IMR-90 (cell line): ENCODE measurements around the gene ANKRD7. TPM values are rescaled to one million over a fixed set of nuclear protein-coding genes. Genes with fewer than 3 reads are reported as not detected.

ENCODE experiments used
- ATAC-seq: fragments of 200-7000 bp; cut with Tn5 transposase; 2 replicates; pipeline ENCODE4 v1.9.1; 2020; ENCODE audit warnings: low read depth, mild to moderate bottlenecking, moderate library complexity
- BruUV-seq: library from RNA; stranded (reverse); fragments of 400-500 nt; replicated peaks from 2 replicates; lab custom pipeline; 2021; lab: Mats Ljungman, UMichigan
- CTCF ChIA-PET: fragments of 300-600 bp; formaldehyde crosslinking; extraction: SDS; loops from one replicate; lab custom pipeline; 2021; ENCODE audit warnings: antibody characterized with exemption; lab: Yijun Ruan, JAX
- POLR2A ChIA-PET: fragments of 300-600 bp; sonication (Branson Sonifier 250); formaldehyde crosslinking; loops from one replicate; lab custom pipeline; 2022; ENCODE audit warnings: antibody characterized with exemption; ENCODE audit not compliant: unreplicated experiment; lab: Charles Lee
- DNase-seq: peaks from one replicate; pipeline ENCODE4 v3.0.0; 2013
- H2AFZ ChIP-seq: replicated peaks from 2 replicates; pipeline ENCODE3; 2013; ENCODE audit warnings: low read length, mild to moderate bottlenecking; ENCODE audit not compliant: poor library complexity
- H2AK5ac ChIP-seq: 2 replicates; pipeline ENCODE4 v1.6.1; 2013; ENCODE audit warnings: low read depth, low read length, inconsistent platforms
- H2AK9ac ChIP-seq: replicated peaks from 2 replicates; pipeline ENCODE3; 2013; ENCODE audit warnings: mild to moderate bottlenecking, low read depth, low read length, moderate library complexity; ENCODE audit not compliant: poor library complexity
- H2BK120ac ChIP-seq: 2 replicates; pipeline ENCODE4 v1.6.1; 2013; ENCODE audit warnings: low read depth, low read length, inconsistent platforms
- H2BK15ac ChIP-seq: 3 replicates; pipeline ENCODE4 v1.6.1; 2013; ENCODE audit warnings: low read depth, low read length, inconsistent platforms
- H2BK20ac ChIP-seq: 2 replicates; pipeline ENCODE4 v1.6.1; 2013; ENCODE audit warnings: low read depth, mild to moderate bottlenecking, inconsistent platforms, low read length, moderate library complexity
- H2BK5ac ChIP-seq: 2 replicates; pipeline ENCODE4 v1.6.1; 2013; ENCODE audit warnings: mild to moderate bottlenecking, low read depth, low read length, inconsistent platforms; ENCODE audit not compliant: poor library complexity, severe bottlenecking
- H3K14ac ChIP-seq: replicated peaks from 2 replicates; pipeline ENCODE4 v1.6.1; 2013; ENCODE audit warnings: low read depth, low read length, inconsistent platforms
- H3K18ac ChIP-seq: 2 replicates; pipeline ENCODE4 v1.6.1; 2013; ENCODE audit warnings: low read depth, low read length, control low read depth
- H3K23ac ChIP-seq: 2 replicates; pipeline ENCODE4 v1.6.1; 2013; ENCODE audit warnings: low read depth, low read length, inconsistent platforms
- H3K27ac ChIP-seq: 2 replicates; pipeline ENCODE4 v1.5.1; 2013; ENCODE audit warnings: mild to moderate bottlenecking, control low read depth, low read length; ENCODE audit not compliant: insufficient read depth
- H3K27me3 ChIP-seq: 2 replicates; pipeline ENCODE4 v1.6.1; 2013; ENCODE audit warnings: low read length; ENCODE audit not compliant: control insufficient read depth, insufficient read depth
- H3K36me3 ChIP-seq: 2 replicates; pipeline ENCODE4 v1.6.1; 2013; ENCODE audit warnings: low read length, mixed read lengths; ENCODE audit not compliant: control insufficient read depth, insufficient read depth
- H3K4ac ChIP-seq: 2 replicates; pipeline ENCODE4 v1.6.1; 2013; ENCODE audit warnings: low read depth, low read length, inconsistent platforms
- H3K4me1 ChIP-seq: 2 replicates; pipeline ENCODE4 v1.6.1; 2013; ENCODE audit warnings: low read length, mixed read lengths; ENCODE audit not compliant: control insufficient read depth, insufficient read depth
- H3K4me2 ChIP-seq: 2 replicates; pipeline ENCODE4 v1.6.1; 2013; ENCODE audit warnings: low read depth, mild to moderate bottlenecking, control low read depth, low read length, moderate library complexity
- H3K4me3 ChIP-seq: 2 replicates; pipeline ENCODE4 v1.5.1; 2013; ENCODE audit warnings: low read depth, mild to moderate bottlenecking, control low read depth, low read length, moderate library complexity; ENCODE audit not compliant: insufficient read depth
- H3K56ac ChIP-seq: 2 replicates; pipeline ENCODE4 v1.6.1; 2013; ENCODE audit warnings: low read length, inconsistent platforms; ENCODE audit not compliant: insufficient read depth; ENCODE audit errors: extremely low read depth
- H3K79me1 ChIP-seq, 2 experiments: 2 replicates each; pipeline ENCODE4 v1.6.1; 2013; ENCODE audit warnings: low read length in 2 of 2, inconsistent platforms in 1 of 2, low read depth in 1 of 2
- H3K9ac ChIP-seq: 2 replicates; pipeline ENCODE4 v1.6.1; 2013; ENCODE audit warnings: low read depth, low read length, control low read depth
- H3K9me1 ChIP-seq: 2 replicates; pipeline ENCODE4 v1.6.1; 2013; ENCODE audit warnings: low read length, inconsistent platforms; ENCODE audit not compliant: insufficient read depth
- H3K9me3 ChIP-seq: 2 replicates; pipeline ENCODE4 v1.6.1; 2013; ENCODE audit warnings: low read length; ENCODE audit not compliant: control insufficient read depth, insufficient read depth
- H4K20me1 ChIP-seq: 2 replicates; pipeline ENCODE4 v1.6.1; 2013; ENCODE audit warnings: low read length, inconsistent platforms; ENCODE audit not compliant: insufficient read depth
- H4K5ac ChIP-seq: 2 replicates; pipeline ENCODE4 v1.6.1; 2013; ENCODE audit warnings: mild to moderate bottlenecking, low read depth, low read length, control low read depth
- H4K8ac ChIP-seq, 2 experiments: 2 replicates each; pipeline ENCODE4 v1.6.1; 2013; ENCODE audit warnings: low read depth in 2 of 2, low read length in 2 of 2, control low read depth in 1 of 2, inconsistent platforms in 1 of 2
- H4K91ac ChIP-seq: 2 replicates; pipeline ENCODE4 v1.6.1; 2013; ENCODE audit warnings: low read depth, low read length, inconsistent platforms; ENCODE audit not compliant: insufficient read depth
- BHLHE40 ChIP-seq: fragments of 150-350 bp; IDR thresholded peaks from 2 replicates; pipeline ENCODE4 v1.6.1; 2016; ENCODE audit warnings: mild to moderate bottlenecking, low read depth, low read length
- CEBPB ChIP-seq: IDR thresholded peaks from 2 replicates; pipeline ENCODE4 v1.6.1; 2012; ENCODE audit warnings: low read depth, low read length, improper control_type of control experiment
- CHD1 ChIP-seq: IDR thresholded peaks from 2 replicates; pipeline ENCODE4 v1.6.1; 2012; ENCODE audit warnings: low read depth, low read length, improper control_type of control experiment
- FOS ChIP-seq: fragments of 150-350 bp; IDR thresholded peaks from 2 replicates; pipeline ENCODE4 v1.6.1; 2016; ENCODE audit warnings: low read depth, low read length
- MAFK ChIP-seq: IDR thresholded peaks from 2 replicates; pipeline ENCODE4 v1.6.1; 2012; ENCODE audit warnings: low read depth, low read length, improper control_type of control experiment
- MAZ ChIP-seq: IDR thresholded peaks from 2 replicates; pipeline ENCODE4 v1.6.1; 2012; ENCODE audit warnings: low read depth, mild to moderate bottlenecking, low read length, improper control_type of control experiment, moderate library complexity, borderline replicate concordance
- MXI1 ChIP-seq: IDR thresholded peaks from 2 replicates; pipeline ENCODE4 v1.6.1; 2012; ENCODE audit warnings: low read depth, mild to moderate bottlenecking, low read length, moderate library complexity, borderline replicate concordance
- NFE2L2 ChIP-seq: fragments of 150-350 bp; IDR thresholded peaks from 2 replicates; pipeline ENCODE4 v1.6.1; 2016; ENCODE audit warnings: low read depth, mild to moderate bottlenecking, low read length
- POLR2A ChIP-seq: IDR thresholded peaks from 2 replicates; pipeline ENCODE4 v1.6.1; 2012; ENCODE audit warnings: mild to moderate bottlenecking, low read depth, low read length
- RAD21 ChIP-seq: IDR thresholded peaks from 2 replicates; pipeline ENCODE4 v1.6.1; 2012; ENCODE audit warnings: low read length, improper control_type of control experiment
- RCOR1 ChIP-seq: IDR thresholded peaks from 2 replicates; pipeline ENCODE4 v1.6.1; 2012; ENCODE audit warnings: mild to moderate bottlenecking, low read length, improper control_type of control experiment; ENCODE audit not compliant: insufficient replicate concordance
- RFX5 ChIP-seq: IDR thresholded peaks from 2 replicates; pipeline ENCODE4 v1.8.0; 2012; ENCODE audit warnings: low read depth, mild to moderate bottlenecking, low read length, moderate library complexity
- SMC3 ChIP-seq: fragments of 150-350 bp; IDR thresholded peaks from 2 replicates; pipeline ENCODE4 v1.6.1; 2016; ENCODE audit warnings: low read depth, mild to moderate bottlenecking, antibody characterized with exemption, low read length, moderate library complexity
- WGBS, 2 experiments: methylation state at CpG; one replicate each; pipeline versions ENCODE4 v1.1.5 to v1.1.7; 2013; ENCODE audit warnings: missing lambda C conversion rate in 2 of 2; ENCODE audit not compliant: insufficient read length in 1 of 2; ENCODE audit errors: extremely low coverage in 2 of 2; 5-methylcytosine and 5-hydroxymethylcytosine counted together
- dilution Hi-C: fragments of 300-500 bp; cut with HindIII; formaldehyde crosslinking; loops from one replicate; pipeline ENCODE4 v1.14.3; 2018; ENCODE audit warnings: low sequenced_read_pairs; ENCODE audit not compliant: unreplicated experiment
- in situ Hi-C: fragments of 300-500 bp; cut with MboI; formaldehyde crosslinking; loops from 3 replicates; pipeline ENCODE4 v1.14.3; 2019; ENCODE audit warnings: low sequenced_read_pairs, inconsistent platforms, mixed read lengths
- intact Hi-C: fragments of 100-400 bp; cut with micrococcal nuclease; formaldehyde crosslinking; loops from 2 replicates; pipeline ENCODE4 v1.10.0; 2022
- polyA plus RNA-seq, 3 experiments: library from polyadenylated mRNA; depleted of rRNA; stranded (reverse); fragments of >200 nt; gene quantifications; 2 replicates each; pipeline ENCODE4 v1.2.3, GENCODE V29; 2012; ENCODE audit warnings: low replicate concordance in 1 of 3
- total RNA-seq: library from RNA; depleted of rRNA; stranded (reverse); fragments of >200 nt; gene quantifications from 2 replicates; pipeline ENCODE4 v1.2.3, GENCODE V29; 2012
- TF ChIP-seq, protein P1 (sequence below): conservative IDR thresholded peaks from 2 replicates; pipeline ENCODE4 v1.5.1; 2012; ENCODE audit warnings: mild to moderate bottlenecking, low read depth, low read length, improper control_type of control experiment
- TF ChIP-seq, protein P2 (sequence below): fragments of 150-350 bp; IDR thresholded peaks from 2 replicates; pipeline ENCODE4 v1.6.1; 2017; ENCODE audit warnings: mild to moderate bottlenecking, antibody characterized with exemption, low read length, low read depth
- TF ChIP-seq, protein P3 (sequence below): fragments of 150-350 bp; IDR thresholded peaks from 2 replicates; pipeline ENCODE4 v1.6.1; 2016; ENCODE audit warnings: low read depth, mild to moderate bottlenecking, low read length, moderate library complexity, borderline replicate concordance

Gene ANKRD7
- total and polyA plus RNA-seq, 2 of the 4 experiments (the other 2 are of a cell fraction) = 0.17 to 0.18 TPM

DNA sequence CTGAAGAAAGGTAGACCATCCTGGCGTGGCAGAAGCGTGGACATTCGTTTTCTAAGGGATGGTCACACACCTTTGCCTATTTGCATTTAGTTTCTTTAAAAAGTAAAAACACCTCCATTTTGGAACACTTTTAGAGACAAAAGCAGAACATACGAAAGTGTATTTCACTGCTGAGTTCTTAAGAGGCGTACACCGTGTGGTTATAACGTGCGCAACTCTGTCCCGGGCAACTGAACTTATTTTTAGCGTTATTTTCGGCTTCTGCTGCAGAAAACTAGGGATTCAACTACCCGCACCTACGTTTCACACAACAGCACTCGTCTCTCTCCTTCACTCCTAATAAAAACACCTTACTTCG lies 41.1 kb upstream of the ANKRD7 start:
- H3K18ac ChIP-seq = peak overlapping the region; percentile 62
- H4K5ac ChIP-seq = peak overlapping the region; percentile 87
- no peak overlapping the region for H2BK15ac ChIP-seq
- in situ Hi-C loops (no loop called here), intact Hi-C loops (loop anchor here (5.0 kb wide), 1 partner anchor 311 kb away; the partner anchor contains the start of gene CTTNBP2), dilution Hi-C loops (no loop called here)
- 1% methylated on average over 12 of the region's 15 CpGs; no CpG with 5 or more reads in 1 of the 2 experiments for WGBS, 2 experiments
- no peaks in the 10 kb centered on the region for H3K4me1 ChIP-seq
- H4K8ac ChIP-seq = peak overlapping the region; percentile 97 to 98
- H3K9me1 ChIP-seq = no peaks in the 10 kb centered on the region
- no peaks in the 10 kb centered on the region for H3K9me3 ChIP-seq
- ATAC-seq = peak; percentile 24
- no peaks in the 10 kb centered on the region for H3K27me3 ChIP-seq
- peak overlapping the region; percentile 87 for H2AFZ ChIP-seq
- H3K56ac ChIP-seq = peak overlapping the region; percentile 97
- H2BK20ac ChIP-seq = peak overlapping the region; percentile 30; the same call in 1 of the 2 replicates
- peak overlapping the region; percentile 80 for H3K27ac ChIP-seq
- H2AK9ac ChIP-seq = peak overlapping the region; percentile 94
- peak overlapping the region; percentile 97 for H3K9ac ChIP-seq
- H4K20me1 ChIP-seq = no peaks in the 10 kb centered on the region; the same call in 1 of the 2 replicates
- TF ChIP-seq CHD1 (no peak), POLR2A (no peak), RCOR1 (no peak), MAFK (no peak), MAZ (no peak), CEBPB (no peak), FOS (no peak), BHLHE40 (no peak), SMC3 (no peak), MXI1 (no peak), NFE2L2 (no peak), RAD21 (no peak), RFX5 (no peak)
- TF ChIP-seq, protein P1, sequence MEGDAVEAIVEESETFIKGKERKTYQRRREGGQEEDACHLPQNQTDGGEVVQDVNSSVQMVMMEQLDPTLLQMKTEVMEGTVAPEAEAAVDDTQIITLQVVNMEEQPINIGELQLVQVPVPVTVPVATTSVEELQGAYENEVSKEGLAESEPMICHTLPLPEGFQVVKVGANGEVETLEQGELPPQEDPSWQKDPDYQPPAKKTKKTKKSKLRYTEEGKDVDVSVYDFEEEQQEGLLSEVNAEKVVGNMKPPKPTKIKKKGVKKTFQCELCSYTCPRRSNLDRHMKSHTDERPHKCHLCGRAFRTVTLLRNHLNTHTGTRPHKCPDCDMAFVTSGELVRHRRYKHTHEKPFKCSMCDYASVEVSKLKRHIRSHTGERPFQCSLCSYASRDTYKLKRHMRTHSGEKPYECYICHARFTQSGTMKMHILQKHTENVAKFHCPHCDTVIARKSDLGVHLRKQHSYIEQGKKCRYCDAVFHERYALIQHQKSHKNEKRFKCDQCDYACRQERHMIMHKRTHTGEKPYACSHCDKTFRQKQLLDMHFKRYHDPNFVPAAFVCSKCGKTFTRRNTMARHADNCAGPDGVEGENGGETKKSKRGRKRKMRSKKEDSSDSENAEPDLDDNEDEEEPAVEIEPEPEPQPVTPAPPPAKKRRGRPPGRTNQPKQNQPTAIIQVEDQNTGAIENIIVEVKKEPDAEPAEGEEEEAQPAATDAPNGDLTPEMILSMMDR = no peak
- TF ChIP-seq, protein P2, sequence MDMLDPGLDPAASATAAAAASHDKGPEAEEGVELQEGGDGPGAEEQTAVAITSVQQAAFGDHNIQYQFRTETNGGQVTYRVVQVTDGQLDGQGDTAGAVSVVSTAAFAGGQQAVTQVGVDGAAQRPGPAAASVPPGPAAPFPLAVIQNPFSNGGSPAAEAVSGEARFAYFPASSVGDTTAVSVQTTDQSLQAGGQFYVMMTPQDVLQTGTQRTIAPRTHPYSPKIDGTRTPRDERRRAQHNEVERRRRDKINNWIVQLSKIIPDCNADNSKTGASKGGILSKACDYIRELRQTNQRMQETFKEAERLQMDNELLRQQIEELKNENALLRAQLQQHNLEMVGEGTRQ = no peak
- TF ChIP-seq, protein P3, sequence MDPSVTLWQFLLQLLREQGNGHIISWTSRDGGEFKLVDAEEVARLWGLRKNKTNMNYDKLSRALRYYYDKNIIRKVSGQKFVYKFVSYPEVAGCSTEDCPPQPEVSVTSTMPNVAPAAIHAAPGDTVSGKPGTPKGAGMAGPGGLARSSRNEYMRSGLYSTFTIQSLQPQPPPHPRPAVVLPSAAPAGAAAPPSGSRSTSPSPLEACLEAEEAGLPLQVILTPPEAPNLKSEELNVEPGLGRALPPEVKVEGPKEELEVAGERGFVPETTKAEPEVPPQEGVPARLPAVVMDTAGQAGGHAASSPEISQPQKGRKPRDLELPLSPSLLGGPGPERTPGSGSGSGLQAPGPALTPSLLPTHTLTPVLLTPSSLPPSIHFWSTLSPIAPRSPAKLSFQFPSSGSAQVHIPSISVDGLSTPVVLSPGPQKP = no peak
- peak overlapping the region; percentile 89 for H2BK5ac ChIP-seq
- TSS peak; percentile 91 for BruUV-seq
- ChIA-PET CTCF (interaction anchor here (0.7 kb wide), 1 partner anchor 13 kb away, joined by 3 read pairs; no protein-coding TSS in a partner anchor), POLR2A (no interaction called here)
- H3K14ac ChIP-seq = peak overlapping the region; percentile 99
- peak overlapping the region; percentile 95 for H3K4ac ChIP-seq
- no peak for DNase-seq
- H3K4me2 ChIP-seq = peak overlapping the region; percentile 83
- peak overlapping the region; percentile 77 for H4K91ac ChIP-seq
- peak overlapping the region; percentile 74 for H3K4me3 ChIP-seq
- peak overlapping the region; percentile 68 for H2BK120ac ChIP-seq
- peaks cover 2% of the 10 kb centered on the region for H3K36me3 ChIP-seq
- H3K23ac ChIP-seq = peak overlapping the region; percentile 97
- no peak overlapping the region; the same call in 1 of the 2 replicates for H2AK5ac ChIP-seq
- peaks cover 13 to 35% of the 10 kb centered on the region in 2 experiments; a peak in 3 of 4 replicates for H3K79me1 ChIP-seq
